Fibroblast of lung (primary cell): ENCODE results near the gene DNAJB13. TPM values are rescaled to one million over a fixed set of nuclear protein-coding genes. Genes with fewer than 3 reads are reported as not detected.

ENCODE experiments used
- DNase-seq, 2 donors: peaks; one replicate each; pipeline versions ENCODE4 v3.0.0 to v3.0.0-alpha.2; 2010; ENCODE audit warnings: low read depth in 2 of 2
- H2AFZ ChIP-seq: 2 replicates; pipeline ENCODE4 v1.5.1; 2012; ENCODE audit warnings: low read length, control low read depth, inconsistent platforms
- H3K27ac ChIP-seq: 2 replicates; pipeline ENCODE4 v1.5.1; 2011; ENCODE audit warnings: low read length, control low read depth; ENCODE audit not compliant: insufficient read depth
- H3K27me3 ChIP-seq: 2 replicates; pipeline ENCODE4 v1.5.1; 2011; ENCODE audit warnings: mild to moderate bottlenecking, low read length; ENCODE audit not compliant: control insufficient read depth, insufficient read depth
- H3K36me3 ChIP-seq: 2 replicates; pipeline ENCODE4 v1.5.1; 2011; ENCODE audit warnings: low read length; ENCODE audit not compliant: control insufficient read depth, insufficient read depth
- H3K4me1 ChIP-seq: 2 replicates; pipeline ENCODE4 v1.5.1; 2011; ENCODE audit warnings: low read length; ENCODE audit not compliant: control insufficient read depth, insufficient read depth; ENCODE audit errors: extremely low read depth
- H3K4me2 ChIP-seq: 2 replicates; pipeline ENCODE4 v1.5.1; 2011; ENCODE audit warnings: low read length, control low read depth; ENCODE audit not compliant: insufficient read depth; ENCODE audit errors: extremely low read depth
- H3K4me3 ChIP-seq, 4 experiments: fragments of 200-600 bp in 1 of 4; sonication (generic) in 1 of 4; replicated peaks in 1 of 4; 2 replicates each; pipeline ENCODE4 v1.5.1; 2011 to 2016; ENCODE audit warnings: low read length in 4 of 4, low read depth in 3 of 4, mild to moderate bottlenecking in 3 of 4, control low read depth in 2 of 4, inconsistent platforms in 1 of 4, mixed read lengths in 1 of 4; ENCODE audit not compliant: insufficient read depth in 1 of 4; ENCODE audit errors: control extremely low read depth in 1 of 4
- H3K79me2 ChIP-seq: 2 replicates; pipeline ENCODE4 v1.5.1; 2012; ENCODE audit warnings: mild to moderate bottlenecking, low read length, inconsistent platforms; ENCODE audit not compliant: control insufficient read depth, insufficient read depth
- H3K9ac ChIP-seq: 2 replicates; pipeline ENCODE4 v1.5.1; 2011; ENCODE audit warnings: mild to moderate bottlenecking, low read length, control low read depth; ENCODE audit not compliant: insufficient read depth
- H3K9me3 ChIP-seq: 2 replicates; pipeline ENCODE4 v1.5.1; 2012; ENCODE audit warnings: low read depth, low read length; ENCODE audit not compliant: control insufficient read depth, insufficient read depth
- H4K20me1 ChIP-seq: 2 replicates; pipeline ENCODE4 v1.5.1; 2011; ENCODE audit warnings: low read length; ENCODE audit not compliant: control insufficient read depth, insufficient read depth; ENCODE audit errors: extremely low read depth
- CTCF ChIP-seq, 2 donors: IDR thresholded peaks in 1 of 2; conservative IDR thresholded peaks in 1 of 2; 1 replicate in 1 of 2; 2 replicates in 1 of 2; pipeline ENCODE4 v1.5.1; 2011 to 2012; ENCODE audit warnings: low read length in 2 of 2, control low read depth in 1 of 2, inconsistent platforms in 1 of 2, low read depth in 1 of 2, mild to moderate bottlenecking in 1 of 2
- EZH2 ChIP-seq: IDR thresholded peaks from 2 replicates; pipeline ENCODE4 v1.5.1; 2012; ENCODE audit warnings: low read length, control low read depth, mild to moderate bottlenecking; ENCODE audit errors: missing control alignments
- polyA plus RNA-seq, 2 donors: library from polyadenylated mRNA; depleted of rRNA in 1 of 2; stranded (reverse) in 1 of 2; unstranded in 1 of 2; fragments of >200 nt; gene quantifications; 2 replicates each; pipeline ENCODE4 v1.2.1, GENCODE V29; 2011 to 2012; ENCODE audit warnings: missing spikeins in 1 of 2
- total RNA-seq: library from RNA; depleted of rRNA; stranded (reverse); fragments of >200 nt; gene quantifications from 2 replicates; pipeline ENCODE4 v1.2.1, GENCODE V29; 2014

DNAJB13 gene
- total and polyA plus RNA-seq, 2 donors (not counting 1 experiment from before 2014, with no cell fraction given) = 0.10 to 0.17 TPM

- H3K4me1 ChIP-seq = peaks cover 7% of the 10 kb centered on the region
- H3K27ac ChIP-seq = no peak overlapping the region
- H3K79me2 ChIP-seq = no peaks in the 10 kb centered on the region
- no peaks in the 10 kb centered on the region for H4K20me1 ChIP-seq
- no peak overlapping the region for H3K4me2 ChIP-seq
- H3K9me3 ChIP-seq = no peaks in the 10 kb centered on the region
- no peak for TF ChIP-seq CTCF (conservative IDR thresholded peaks at IDR 0.05 in 1 of 2, IDR thresholded peaks at IDR 0.05 in 1 of 2; ENCODE audit: low read depth in 1 of 2, low read length in 2 of 2)
- no peak for TF ChIP-seq EZH2
- H3K4me3 ChIP-seq = no peak overlapping the region
- no peaks in the 10 kb centered on the region for H3K27me3 ChIP-seq
- H3K36me3 ChIP-seq = peaks cover 1% of the 10 kb centered on the region
- H3K9ac ChIP-seq = no peak overlapping the region
- no peak overlapping the region for H2AFZ ChIP-seq
- no peak for DNase-seq
Observed at GRCh38 chr11:73974604-73975478, 24.0 kb downstream of the DNAJB13 start.

- Histone ChIP-seq H3K36me3 (peaks cover 1% of the 10 kb centered on the region), H3K4me1 (peaks cover 7% of the 10 kb centered on the region), H3K9ac (no peak overlapping the region), H2AFZ (no peak overlapping the region), H3K79me2 (no peaks in the 10 kb centered on the region), H3K4me3 (no peak overlapping the region), H3K27me3 (no peaks in the 10 kb centered on the region), H4K20me1 (no peaks in the 10 kb centered on the region), H3K9me3 (no peaks in the 10 kb centered on the region), H3K27ac (no peak overlapping the region), H3K4me2 (no peak overlapping the region)
- no peak for TF ChIP-seq CTCF (conservative IDR thresholded peaks at IDR 0.05 in 1 of 2, IDR thresholded peaks at IDR 0.05 in 1 of 2; ENCODE audit: low read depth in 1 of 2, low read length in 2 of 2)
- TF ChIP-seq EZH2 = no peak
- no peak for DNase-seq
Observed at GRCh38 chr11:73975479-73975757, 24.6 kb downstream of the DNAJB13 start.

GRCh38 chr11:73976451-73977151 is 25.8 kb downstream of the DNAJB13 start:
- no peaks in the 10 kb centered on the region for H4K20me1 ChIP-seq
- H3K79me2 ChIP-seq = no peaks in the 10 kb centered on the region
- H3K9me3 ChIP-seq = no peaks in the 10 kb centered on the region
- TF ChIP-seq EZH2 (no peak), CTCF (conservative IDR thresholded peaks at IDR 0.05 in 1 of 2, IDR thresholded peaks at IDR 0.05 in 1 of 2; ENCODE audit: low read depth in 1 of 2, low read length in 2 of 2) (no peak)
- no peaks in the 10 kb centered on the region for H3K27me3 ChIP-seq
- H3K27ac ChIP-seq = no peak overlapping the region
- no peak for DNase-seq
- peaks cover 1% of the 10 kb centered on the region for H3K36me3 ChIP-seq
- no peak overlapping the region for H3K4me3 ChIP-seq
- no peak overlapping the region for H2AFZ ChIP-seq
- no peak overlapping the region for H3K4me2 ChIP-seq
- no peak overlapping the region for H3K9ac ChIP-seq
- peaks cover 7% of the 10 kb centered on the region for H3K4me1 ChIP-seq
